ENCODE measurements around the gene RTP4. TPM values are rescaled to one million over a fixed set of nuclear protein-coding genes. Genes with fewer than 3 reads are reported as not detected.

RTP4 gene, protein sequence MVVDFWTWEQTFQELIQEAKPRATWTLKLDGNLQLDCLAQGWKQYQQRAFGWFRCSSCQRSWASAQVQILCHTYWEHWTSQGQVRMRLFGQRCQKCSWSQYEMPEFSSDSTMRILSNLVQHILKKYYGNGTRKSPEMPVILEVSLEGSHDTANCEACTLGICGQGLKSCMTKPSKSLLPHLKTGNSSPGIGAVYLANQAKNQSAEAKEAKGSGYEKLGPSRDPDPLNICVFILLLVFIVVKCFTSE
- not detected for polyA plus RNA-seq (2012; ENCODE audit: insufficient read depth, insufficient read length)

DNA sequence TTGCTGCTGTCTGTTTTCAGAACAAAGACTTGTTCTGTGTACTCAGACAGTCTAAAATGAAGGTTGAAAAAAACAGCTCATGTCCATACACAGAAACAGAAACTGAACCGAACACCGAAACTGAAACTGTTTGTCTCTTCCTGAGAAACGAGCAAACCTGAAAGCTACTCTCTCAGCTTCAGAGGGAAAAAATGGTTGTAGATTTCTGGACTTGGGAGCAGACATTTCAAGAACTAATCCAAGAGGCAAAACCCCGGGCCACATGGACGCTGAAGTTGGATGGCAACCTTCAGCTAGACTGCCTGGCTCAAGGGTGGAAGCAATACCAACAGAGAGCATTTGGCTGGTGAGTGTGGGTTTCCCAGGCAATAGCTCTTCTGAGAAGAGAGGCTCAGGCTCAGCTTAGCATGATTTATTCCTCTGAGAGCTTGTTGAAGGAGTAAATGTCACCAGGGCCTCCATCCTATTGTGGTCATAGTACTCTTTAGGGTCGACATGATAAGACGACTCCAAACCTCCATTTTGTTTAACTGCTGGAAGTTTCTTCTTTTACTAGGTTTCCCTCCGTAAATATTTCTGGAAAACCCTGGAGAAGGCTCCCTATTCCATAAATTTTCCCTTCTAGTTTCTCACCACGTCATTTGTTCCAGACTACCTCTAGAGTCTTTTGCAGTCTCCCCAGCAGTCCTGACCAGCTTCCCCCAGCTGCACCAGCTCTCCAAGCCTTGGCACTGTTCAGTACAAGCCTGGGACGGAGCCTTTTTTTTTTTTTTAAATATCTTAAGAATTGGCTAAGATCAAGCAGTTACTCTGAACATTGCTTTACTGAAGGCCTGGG, at the start of gene RTP4:
Gene RTP4, plus strand, starts transcription at position 135 of the 838 bp plus-strand sequence. Its CDS starts 57 bp downstream, at position 192.
- peak; percentile 48 for DNase-seq (ENCODE audit: low read depth, low spot score)
- peak within 1 kb of the TSS; percentile 38 for H3K4me3 ChIP-seq (ENCODE audit: low read length)

DNA sequence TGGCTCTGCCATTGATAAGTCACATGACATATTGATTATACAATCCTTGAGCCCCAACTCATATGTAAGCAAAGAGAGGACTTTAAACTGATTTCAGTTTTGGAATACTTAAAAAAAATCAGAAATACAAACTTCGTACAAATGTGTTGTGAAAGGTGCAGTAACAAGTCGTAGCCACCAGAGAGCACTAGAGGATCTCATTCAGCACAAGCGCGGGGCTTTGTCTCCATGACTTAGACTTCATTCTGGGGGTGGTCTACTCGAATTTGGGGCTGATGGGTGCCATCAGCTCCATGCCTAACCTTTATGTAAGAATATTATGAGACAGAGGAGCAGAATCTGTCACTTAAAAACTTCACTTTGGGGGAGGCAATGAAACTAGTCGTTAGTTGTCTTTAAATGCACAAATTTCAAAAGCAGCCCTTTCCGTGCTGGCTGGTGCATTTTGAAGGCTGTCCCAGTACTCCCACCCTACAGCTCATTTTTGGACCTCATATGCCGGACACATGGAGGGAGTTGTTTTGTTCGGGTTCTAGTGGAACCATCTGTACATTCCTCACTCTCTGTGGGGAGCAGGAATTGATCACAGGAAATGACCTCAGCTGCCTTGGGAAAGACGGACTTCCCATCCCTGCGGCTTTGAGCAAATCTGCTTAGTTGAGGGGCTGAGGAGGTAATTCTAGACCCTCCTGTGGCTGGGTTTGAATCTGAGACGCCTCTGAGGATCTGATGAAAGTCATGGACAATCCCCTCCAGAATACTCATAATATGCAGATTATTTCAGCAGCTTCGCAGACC, 49.2 kb upstream of the RTP4 start:
- H3K4me3 ChIP-seq (ENCODE audit: low read length): peak overlapping the region; percentile 23

GRCh38 chr3:187319699-187320302, 48.4 kb upstream of the RTP4 start:
- no peak overlapping the region for H3K4me3 ChIP-seq (ENCODE audit: low read length)
- peak; percentile 31 for DNase-seq (ENCODE audit: low read depth, low spot score)

More for the DNA sequence above, 49.2 kb upstream of the RTP4 start:
- peak; percentile 59 for DNase-seq (ENCODE audit: low read depth, low spot score)

DNA sequence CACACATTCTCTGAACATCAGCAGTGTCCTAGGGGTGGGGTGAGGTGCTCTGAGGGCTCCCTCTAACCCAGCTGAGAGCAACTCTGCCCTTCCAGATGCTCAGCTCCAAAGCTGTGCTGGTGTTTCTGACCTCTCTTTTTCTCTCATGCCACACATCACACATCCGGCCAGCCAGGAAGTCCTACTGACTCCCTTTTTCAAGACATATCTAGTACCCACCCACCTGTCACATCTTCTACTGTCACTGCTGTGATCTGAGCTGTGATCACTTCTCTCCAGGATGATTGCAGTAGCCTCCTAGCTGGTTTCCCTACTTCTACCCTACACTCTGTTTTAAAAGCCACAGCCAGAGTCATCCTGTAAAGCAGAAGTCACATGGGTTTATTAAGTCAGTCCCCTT, 46.4 kb upstream of the RTP4 start:
- DNase-seq (ENCODE audit: low read depth, low spot score): no peak
- no peak overlapping the region for H3K4me3 ChIP-seq (ENCODE audit: low read length)

DNA sequence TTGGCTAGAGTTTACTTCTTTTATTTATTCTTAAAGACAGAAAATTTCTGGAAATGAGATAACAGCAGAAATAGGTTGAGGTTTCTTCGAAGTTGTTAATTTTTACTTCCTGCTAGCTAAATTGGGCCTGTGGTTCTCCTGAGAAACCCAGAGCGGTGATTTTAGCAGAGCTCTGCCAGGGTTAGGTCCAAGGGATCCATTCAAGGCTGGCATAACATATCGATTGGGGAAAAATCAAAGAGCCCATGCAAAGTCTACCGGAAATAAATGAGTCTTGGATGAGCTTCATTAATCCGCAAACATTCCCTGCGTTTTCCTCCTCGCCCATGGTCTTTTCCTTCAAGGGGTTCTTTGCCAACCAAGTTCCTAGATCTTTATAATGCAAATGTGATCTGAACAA, 45.9 kb upstream of the RTP4 start:
- no peak for DNase-seq (ENCODE audit: low read depth, low spot score)

DNA sequence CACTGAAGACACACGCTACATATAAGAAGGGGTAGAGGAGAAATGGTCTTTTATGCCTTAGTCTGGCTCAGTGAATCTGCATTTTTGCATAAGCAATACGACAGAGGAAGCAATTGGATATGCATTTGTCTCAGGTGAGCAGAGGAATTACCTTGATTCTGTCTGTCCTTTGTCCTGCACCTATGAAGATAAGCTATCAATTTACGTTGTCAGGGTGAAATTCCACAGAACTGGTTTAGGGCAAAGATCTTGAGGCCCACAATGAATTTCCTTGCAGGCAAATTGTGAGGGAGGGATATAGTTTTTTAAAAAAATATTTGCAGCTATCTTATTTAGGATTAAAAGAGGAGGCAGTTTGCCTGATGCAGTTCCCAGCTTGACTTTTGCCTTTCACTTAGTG, 45.1 kb upstream of the RTP4 start:
- DNase-seq (ENCODE audit: low read depth, low spot score): no peak
- no peak overlapping the region for H3K4me3 ChIP-seq (ENCODE audit: low read length)

More for the DNA sequence above, 45.9 kb upstream of the RTP4 start:
- no peak overlapping the region for H3K4me3 ChIP-seq (ENCODE audit: low read length)

DNA sequence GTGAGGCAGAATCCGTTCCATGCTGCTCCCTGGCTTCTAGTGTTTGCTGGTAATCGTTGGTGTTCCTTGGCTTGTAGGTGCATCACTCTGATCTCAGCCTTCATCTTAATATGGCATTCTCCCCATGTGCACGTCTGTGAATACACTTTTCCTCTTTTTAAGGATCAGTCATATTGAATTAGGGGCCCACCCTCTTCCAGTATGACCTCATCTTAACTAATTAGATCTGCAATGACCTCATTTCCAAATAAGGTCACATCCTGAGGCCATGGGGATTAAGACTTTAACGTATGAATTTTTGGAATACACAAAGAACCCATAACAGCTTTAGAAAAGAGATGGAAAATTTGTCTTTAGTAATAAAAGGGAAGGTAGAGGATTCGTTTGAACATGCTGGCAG, 42.6 kb upstream of the RTP4 start:
- no peak for DNase-seq (ENCODE audit: low read depth, low spot score)
- H3K4me3 ChIP-seq (ENCODE audit: low read length): no peak overlapping the region

GRCh38 chr3:187327845-187328244, 40.3 kb upstream of the RTP4 start:
- no peak overlapping the region for H3K4me3 ChIP-seq (ENCODE audit: low read length)
- no peak for DNase-seq (ENCODE audit: low read depth, low spot score)

DNA sequence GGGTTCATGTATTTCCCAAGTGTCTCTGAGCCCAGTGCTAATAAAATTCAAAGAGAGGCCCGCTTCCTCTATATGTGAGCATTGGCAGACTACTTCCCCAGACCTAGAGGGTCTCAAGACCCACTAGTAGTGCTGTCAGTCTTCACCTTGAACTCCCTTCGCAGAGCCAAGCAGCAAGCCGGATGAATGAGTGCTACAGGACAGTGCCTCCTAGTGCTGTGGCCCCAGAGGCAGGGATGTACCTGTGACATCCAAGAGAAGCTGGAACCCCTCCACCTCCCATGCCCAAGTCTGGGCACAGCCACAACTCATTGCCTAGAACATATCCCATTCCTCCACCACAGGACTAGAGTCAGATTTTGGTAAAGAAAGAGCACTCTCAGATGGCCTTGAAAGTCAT, 39.5 kb upstream of the RTP4 start:
- no peak overlapping the region for H3K4me3 ChIP-seq (ENCODE audit: low read length)
- no peak for DNase-seq (ENCODE audit: low read depth, low spot score)

- no peak overlapping the region for H3K4me3 ChIP-seq (ENCODE audit: low read length)
- no peak for DNase-seq (ENCODE audit: low read depth, low spot score)
Measured at GRCh38 chr3:187334904-187335303, 33.3 kb upstream of the RTP4 start.

GRCh38 chr3:187336322-187336721, 31.9 kb upstream of the RTP4 start:
- no peak overlapping the region for H3K4me3 ChIP-seq (ENCODE audit: low read length)
- DNase-seq (ENCODE audit: low read depth, low spot score): no peak

GRCh38 chr3:187340578-187340977, 27.6 kb upstream of the RTP4 start:
- no peak overlapping the region for H3K4me3 ChIP-seq (ENCODE audit: low read length)
- no peak for DNase-seq (ENCODE audit: low read depth, low spot score)

DNA sequence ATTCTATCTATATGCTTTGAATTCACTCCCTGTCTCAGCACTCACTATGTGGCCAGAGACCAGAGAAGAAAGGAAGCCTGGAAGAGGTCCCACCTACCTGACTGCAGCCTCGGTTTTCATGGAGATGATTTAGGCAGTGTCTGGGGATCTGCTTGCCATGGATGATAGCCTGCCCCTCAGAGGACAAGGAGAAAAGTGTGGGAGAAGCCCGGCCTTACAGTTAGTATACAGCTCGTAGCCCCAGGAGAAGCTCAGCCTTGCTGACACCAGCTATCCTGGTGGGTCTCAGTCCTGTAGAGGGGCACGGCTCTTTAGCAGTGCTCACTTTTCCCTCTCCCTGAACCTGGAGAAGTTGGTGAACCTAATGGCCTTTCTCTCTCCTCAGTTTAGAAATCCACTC, 25.9 kb upstream of the RTP4 start:
- no peak overlapping the region for H3K4me3 ChIP-seq (ENCODE audit: low read length)
- no peak for DNase-seq (ENCODE audit: low read depth, low spot score)

GRCh38 chr3:187343670-187344069, 24.5 kb upstream of the RTP4 start:
- no peak for DNase-seq (ENCODE audit: low read depth, low spot score)
- no peak overlapping the region for H3K4me3 ChIP-seq (ENCODE audit: low read length)

GRCh38 chr3:187352581-187353575, 15.3 kb upstream of the RTP4 start:
- DNase-seq (ENCODE audit: low read depth, low spot score): no peak
- no peak overlapping the region for H3K4me3 ChIP-seq (ENCODE audit: low read length)

- DNase-seq (ENCODE audit: low read depth, low spot score): no peak
- no peak overlapping the region for H3K4me3 ChIP-seq (ENCODE audit: low read length)
Measured at GRCh38 chr3:187358068-187358467, 10.1 kb upstream of the RTP4 start.

GRCh38 chr3:187359798-187360486, 8.2 kb upstream of the RTP4 start:
- H3K4me3 ChIP-seq (ENCODE audit: low read length): no peak overlapping the region
- DNase-seq (ENCODE audit: low read depth, low spot score): no peak

DNA sequence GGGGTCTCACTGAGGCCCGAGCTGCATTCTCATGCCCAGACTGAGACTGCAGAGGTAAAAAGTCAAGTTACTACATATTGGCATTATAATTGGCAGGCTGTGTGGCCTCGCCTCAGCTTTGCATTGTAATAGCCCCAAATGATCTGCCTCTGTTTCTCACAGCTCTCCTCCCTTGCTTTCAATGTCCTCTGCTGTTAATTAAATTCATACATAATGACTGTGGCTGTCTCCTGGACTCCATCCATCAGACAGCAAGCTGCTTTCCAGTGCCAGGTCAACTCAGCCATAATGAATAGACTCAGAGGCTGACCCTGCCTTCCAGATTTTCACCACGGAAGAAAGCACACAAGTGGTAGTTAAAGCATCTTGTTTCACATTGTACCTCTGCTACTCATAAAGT, 7.6 kb upstream of the RTP4 start:
- H3K4me3 ChIP-seq (ENCODE audit: low read length): no peak overlapping the region
- DNase-seq (ENCODE audit: low read depth, low spot score): no peak
